DMS79 (cell line): Measurements from ENCODE around the gene KRT15.

ENCODE experiments used
- DNase-seq: peaks from one replicate; lab custom pipeline; 2025; lab: John Stamatoyannopoulos, UW

Gene KRT15

GRCh38 chr17:41518789-41519449, at the start of gene KRT15:
Gene KRT15, minus strand, starts transcription at chr17:41518890. Its CDS starts 63 bp downstream, at chr17:41518827.
- peak; percentile 85 for DNase-seq

GRCh38 chr17:41567317-41567716, 48.6 kb upstream of the KRT15 start:
- DNase-seq: no peak

GRCh38 chr17:41565338-41565737, 46.6 kb upstream of the KRT15 start:
- DNase-seq: no peak

- DNase-seq: no peak
These were observed 45.0 kb upstream of the KRT15 start for GRCh38 chr17:41563607-41564170.

- DNase-seq: no peak
These were observed 42.9 kb upstream of the KRT15 start for GRCh38 chr17:41561554-41561953.

- no peak for DNase-seq
These were observed 40.9 kb upstream of the KRT15 start for GRCh38 chr17:41559548-41559947.

GRCh38 chr17:41556931-41557330, 38.2 kb upstream of the KRT15 start:
- DNase-seq: no peak

- no peak for DNase-seq
These were observed 37.6 kb upstream of the KRT15 start for GRCh38 chr17:41556306-41556705.

GRCh38 chr17:41555105-41555887, 36.6 kb upstream of the KRT15 start:
- no peak for DNase-seq

- DNase-seq: no peak
These were observed 35.4 kb upstream of the KRT15 start for GRCh38 chr17:41553987-41554680.

GRCh38 chr17:41553176-41553575, 34.5 kb upstream of the KRT15 start:
- DNase-seq: no peak

GRCh38 chr17:41552455-41552854, 33.8 kb upstream of the KRT15 start:
- no peak for DNase-seq

- no peak for DNase-seq
These were observed 32.7 kb upstream of the KRT15 start for GRCh38 chr17:41551365-41551764.

- DNase-seq: no peak
These were observed 30.9 kb upstream of the KRT15 start for GRCh38 chr17:41549596-41550039.

GRCh38 chr17:41548844-41549595, 30.3 kb upstream of the KRT15 start:
- peak; percentile 40 for DNase-seq

GRCh38 chr17:41547921-41548843, 29.5 kb upstream of the KRT15 start:
- no peak for DNase-seq

- no peak for DNase-seq
These were observed 28.7 kb upstream of the KRT15 start for GRCh38 chr17:41547378-41547841.

- no peak for DNase-seq
These were observed 28.1 kb upstream of the KRT15 start for GRCh38 chr17:41546819-41547218.

GRCh38 chr17:41545829-41546410, 27.2 kb upstream of the KRT15 start:
- no peak for DNase-seq

GRCh38 chr17:41544935-41545334, 26.2 kb upstream of the KRT15 start:
- no peak for DNase-seq
